ENCODE measurements around the gene CNEP1R1. TPM values are rescaled to one million over a fixed set of nuclear protein-coding genes. Genes with fewer than 3 reads are reported as not detected.

Gene CNEP1R1
- total RNA-seq, 1 experiment from 2014 or later, result 18.5 TPM

DNA sequence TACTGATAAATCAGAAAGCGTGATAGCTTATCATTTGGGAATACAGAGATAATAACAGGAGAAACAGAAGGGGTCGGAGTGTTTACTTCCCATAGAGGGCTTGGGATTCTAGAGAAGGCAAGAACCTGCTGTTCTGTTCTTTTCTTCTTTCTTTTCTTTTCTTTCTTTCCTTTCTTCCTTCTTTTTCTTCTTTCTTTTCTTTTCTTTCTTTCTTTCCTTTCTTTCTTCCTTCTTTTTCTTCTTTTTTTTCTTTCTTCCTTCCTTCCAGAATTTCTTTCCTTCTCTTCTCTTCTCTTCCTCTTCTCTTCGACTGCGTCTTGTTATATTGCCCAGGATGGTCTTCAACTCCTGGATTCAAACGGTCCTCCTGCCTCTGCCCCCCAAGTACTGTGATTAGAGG lies 18.3 kb downstream of the CNEP1R1 start:
- Mint-ChIP-seq H3K4me3 (no peak overlapping the region), H3K36me3 (ENCODE audit: insufficient read depth in 1 of 3, low read depth in 3 of 3) (no peaks in the 10 kb centered on the region), H3K27ac (no peak overlapping the region), H3K4me1 (peaks cover 4 to 5% of the 10 kb centered on the region in 2 experiments), H3K27me3 (ENCODE audit: low read depth) (peaks cover 7% of the 10 kb centered on the region), H3K9me3 (no peaks in the 10 kb centered on the region)
- H3K27me3 ChIP-seq (ENCODE audit: insufficient read depth, low read length), result no peaks in the 10 kb centered on the region
- no peak overlapping the region for H4K5ac ChIP-seq (ENCODE audit: insufficient read length, low read depth, low read length)
- H4K20me1 ChIP-seq (ENCODE audit: control insufficient read depth, insufficient read depth, insufficient read length), result no peaks in the 10 kb centered on the region
- no peak overlapping the region for H3K14ac ChIP-seq (ENCODE audit: insufficient read depth, low read length)
- no CpG with 5 or more reads among the region's 5 CpGs for WGBS (ENCODE audit: extremely low coverage, insufficient read length, low lambda C conversion rate)
- H3K4me2 ChIP-seq (ENCODE audit: insufficient read depth, insufficient read length, low read length), result no peak overlapping the region
- H2BK12ac ChIP-seq (ENCODE audit: insufficient read length, low read depth, low read length), result no peak overlapping the region
- H4K91ac ChIP-seq (ENCODE audit: insufficient read length, low read depth, low read length), result no peak overlapping the region
- no peaks in the 10 kb centered on the region for H3K79me1 ChIP-seq (ENCODE audit: insufficient read depth, low read depth, low read length, poor library complexity, severe bottlenecking)
- H4K8ac ChIP-seq (replicated peaks; ENCODE audit: insufficient read length, low read depth, low read length), result no peak overlapping the region
- H3K79me2 ChIP-seq (ENCODE audit: insufficient read depth, low read length), result no peaks in the 10 kb centered on the region
- TF ChIP-seq, protein P1, sequence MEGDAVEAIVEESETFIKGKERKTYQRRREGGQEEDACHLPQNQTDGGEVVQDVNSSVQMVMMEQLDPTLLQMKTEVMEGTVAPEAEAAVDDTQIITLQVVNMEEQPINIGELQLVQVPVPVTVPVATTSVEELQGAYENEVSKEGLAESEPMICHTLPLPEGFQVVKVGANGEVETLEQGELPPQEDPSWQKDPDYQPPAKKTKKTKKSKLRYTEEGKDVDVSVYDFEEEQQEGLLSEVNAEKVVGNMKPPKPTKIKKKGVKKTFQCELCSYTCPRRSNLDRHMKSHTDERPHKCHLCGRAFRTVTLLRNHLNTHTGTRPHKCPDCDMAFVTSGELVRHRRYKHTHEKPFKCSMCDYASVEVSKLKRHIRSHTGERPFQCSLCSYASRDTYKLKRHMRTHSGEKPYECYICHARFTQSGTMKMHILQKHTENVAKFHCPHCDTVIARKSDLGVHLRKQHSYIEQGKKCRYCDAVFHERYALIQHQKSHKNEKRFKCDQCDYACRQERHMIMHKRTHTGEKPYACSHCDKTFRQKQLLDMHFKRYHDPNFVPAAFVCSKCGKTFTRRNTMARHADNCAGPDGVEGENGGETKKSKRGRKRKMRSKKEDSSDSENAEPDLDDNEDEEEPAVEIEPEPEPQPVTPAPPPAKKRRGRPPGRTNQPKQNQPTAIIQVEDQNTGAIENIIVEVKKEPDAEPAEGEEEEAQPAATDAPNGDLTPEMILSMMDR (conservative IDR thresholded peaks at IDR 0.05), result no peak
- no peak overlapping the region for H2BK20ac ChIP-seq (ENCODE audit: low read depth, low read length, poor library complexity, severe bottlenecking)
- H2BK15ac ChIP-seq (ENCODE audit: low read depth, low read length), result no peak overlapping the region
- no peak overlapping the region for H3K18ac ChIP-seq (ENCODE audit: insufficient read length, low read depth, low read length)
- H3K4ac ChIP-seq (ENCODE audit: low read depth, low read length), result no peak overlapping the region
- H2BK120ac ChIP-seq (ENCODE audit: low read depth, low read length, poor library complexity, severe bottlenecking), result no peak overlapping the region
- H3K9ac ChIP-seq (ENCODE audit: extremely low read depth, insufficient read length, low read length), result no peak overlapping the region
- no peak overlapping the region for H3T11ph ChIP-seq (ENCODE audit: low read length)
- H3K23me2 ChIP-seq (ENCODE audit: insufficient read length, low read depth, low read length, poor library complexity, severe bottlenecking), result no peaks in the 10 kb centered on the region
- no peaks in the 10 kb centered on the region for H3K9me3 ChIP-seq (ENCODE audit: control insufficient read depth, low read depth, low read length)
- no peak for DNase-seq
- no peak overlapping the region for H2AK5ac ChIP-seq (ENCODE audit: insufficient read length, low read length)
- peaks cover 2% of the 10 kb centered on the region; the same call in 1 of the 2 replicates for H3K4me1 ChIP-seq (ENCODE audit: insufficient read depth, low read length)
- no peak overlapping the region for H3K56ac ChIP-seq (ENCODE audit: insufficient read length, low read depth, low read length)
- no peak overlapping the region for H3K23ac ChIP-seq (ENCODE audit: insufficient read length, low read depth, low read length)
- H3K27ac ChIP-seq (ENCODE audit: insufficient read length, low read depth, low read length), result no peak overlapping the region
- no peak overlapping the region for H2AFZ ChIP-seq (ENCODE audit: low read length)
- H2BK5ac ChIP-seq (ENCODE audit: insufficient read length, low read length), result no peak overlapping the region

Data from H9 (cell line).